GM19452 (cell line): Measurements from ENCODE around the gene ELMO2.

ENCODE experiments used
- ATAC-seq: cut with Tn5 transposase; IDR thresholded peaks from one replicate; pipeline ENCODE4 v1.9.1; 2021; ENCODE audit not compliant: unreplicated experiment

The ELMO2 gene

GRCh38 chr20:46334303-46334904 lies 72.0 kb downstream of the ELMO2 start:
- no peak for ATAC-seq

DNA sequence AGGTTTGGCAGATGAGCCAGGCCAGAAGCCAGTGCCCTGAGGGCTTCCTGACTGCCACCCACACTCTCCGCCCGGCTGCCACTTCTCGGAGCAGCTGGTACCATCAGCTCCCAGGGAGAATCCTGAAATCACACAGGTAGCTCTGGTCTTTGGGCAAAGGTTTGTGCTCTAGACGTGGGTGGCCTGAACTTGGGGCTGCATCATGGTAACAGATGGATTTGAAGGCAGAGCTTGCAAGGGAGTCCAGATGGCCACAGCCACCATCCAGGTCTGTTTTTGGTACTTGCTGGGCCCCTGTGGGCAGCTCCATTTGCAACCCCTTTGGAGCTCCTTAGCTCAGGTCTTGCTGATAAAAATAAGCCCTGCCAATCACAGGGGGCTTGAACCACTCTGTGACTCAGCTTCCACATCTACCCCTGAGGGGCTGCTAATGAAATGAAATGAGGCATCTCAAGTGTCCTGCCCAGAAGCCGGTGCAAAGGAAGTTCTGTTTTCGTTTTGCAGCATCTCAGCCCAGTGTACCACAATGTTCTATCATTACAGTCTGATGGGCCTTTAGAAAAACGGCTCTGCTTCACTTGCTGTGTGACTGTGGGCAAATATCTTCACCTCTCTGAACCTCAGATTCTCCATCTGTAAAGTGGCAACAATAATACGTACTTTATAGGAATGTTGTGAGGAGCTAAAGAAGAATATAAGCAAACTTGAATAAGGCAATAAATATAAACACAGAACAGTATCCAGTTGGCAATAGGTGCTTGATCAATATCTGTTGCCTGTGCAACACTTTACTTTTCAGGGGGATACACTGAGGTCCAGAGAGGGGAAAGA lies 73.0 kb downstream of the ELMO2 start:
- ATAC-seq = no peak

DNA sequence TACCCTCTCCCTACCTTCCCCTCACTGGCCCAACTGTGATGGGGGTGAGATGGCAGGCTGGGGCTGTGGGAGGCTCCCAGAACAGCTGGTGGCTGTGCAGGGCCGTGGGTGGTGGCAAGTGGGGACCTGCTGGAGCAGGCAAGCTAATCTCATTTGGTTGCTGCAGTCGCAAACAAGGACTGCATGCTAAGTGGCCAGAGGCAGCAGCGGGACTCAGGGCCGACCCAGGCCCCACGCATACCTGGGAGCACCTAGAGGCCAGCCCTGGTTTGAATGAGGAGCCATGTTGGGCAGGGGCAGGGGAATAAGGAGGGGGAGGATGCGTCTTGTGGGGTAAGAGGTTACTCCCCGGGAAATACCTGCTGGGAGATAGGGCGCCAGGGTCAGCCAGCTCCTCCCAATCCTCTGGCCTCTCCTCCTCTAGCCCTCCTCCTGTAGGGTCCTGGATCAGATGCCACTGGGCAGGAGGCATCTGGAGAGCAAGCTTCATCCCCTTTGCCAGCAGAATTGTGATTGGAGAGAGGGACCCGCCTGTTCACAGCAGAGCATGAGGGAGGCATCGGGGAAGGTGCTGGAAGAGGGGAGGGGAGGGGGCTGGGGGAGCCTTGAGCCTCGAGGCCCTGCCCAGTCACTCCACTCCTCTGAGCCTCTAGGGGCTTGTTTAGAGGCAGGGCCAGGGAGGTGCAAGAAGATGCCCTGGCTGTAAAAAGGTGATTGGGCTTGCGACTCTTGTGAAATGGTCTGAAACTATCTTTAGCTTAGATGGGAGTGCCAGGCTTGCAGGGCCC lies 73.8 kb downstream of the ELMO2 start:
- no peak for ATAC-seq

GRCh38 chr20:46331611-46332361 lies 74.6 kb downstream of the ELMO2 start:
- no peak for ATAC-seq

GRCh38 chr20:46330831-46331371 lies 75.5 kb downstream of the ELMO2 start:
- no peak for ATAC-seq

DNA sequence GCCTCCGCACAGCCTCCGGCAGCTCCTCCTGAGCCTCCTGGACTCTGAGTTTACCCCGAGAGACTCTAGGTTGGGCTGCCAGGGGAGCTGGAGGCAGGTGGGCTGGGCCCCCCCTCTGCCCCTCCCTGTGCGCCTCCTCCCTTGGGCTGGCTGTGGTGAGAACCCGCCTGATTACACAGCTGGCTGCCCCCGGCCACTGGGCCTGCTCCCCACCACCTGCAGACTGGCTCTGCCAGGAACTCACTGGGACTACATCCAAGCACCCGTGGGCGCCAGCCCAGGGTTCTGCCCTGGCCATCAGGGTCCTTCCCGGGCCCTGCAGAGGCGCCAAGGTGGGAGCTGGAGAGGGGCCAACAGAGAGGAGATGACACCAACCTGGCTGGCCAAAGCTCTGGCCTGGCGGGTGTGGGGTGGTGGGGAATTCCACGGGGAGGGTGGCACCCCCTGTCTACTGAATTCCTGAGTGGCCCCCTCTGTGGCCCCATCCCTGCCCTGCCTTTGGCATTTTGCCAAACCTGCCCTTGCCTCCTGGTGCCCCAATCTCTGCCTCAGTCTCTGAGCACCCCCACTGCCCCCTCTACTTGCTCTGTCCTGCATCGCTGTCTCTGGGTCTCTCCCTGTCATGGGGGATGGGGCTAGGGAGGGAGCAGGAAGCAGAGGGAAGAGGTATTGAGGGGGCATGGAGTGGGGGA lies 76.2 kb downstream of the ELMO2 start:
- no peak for ATAC-seq

DNA sequence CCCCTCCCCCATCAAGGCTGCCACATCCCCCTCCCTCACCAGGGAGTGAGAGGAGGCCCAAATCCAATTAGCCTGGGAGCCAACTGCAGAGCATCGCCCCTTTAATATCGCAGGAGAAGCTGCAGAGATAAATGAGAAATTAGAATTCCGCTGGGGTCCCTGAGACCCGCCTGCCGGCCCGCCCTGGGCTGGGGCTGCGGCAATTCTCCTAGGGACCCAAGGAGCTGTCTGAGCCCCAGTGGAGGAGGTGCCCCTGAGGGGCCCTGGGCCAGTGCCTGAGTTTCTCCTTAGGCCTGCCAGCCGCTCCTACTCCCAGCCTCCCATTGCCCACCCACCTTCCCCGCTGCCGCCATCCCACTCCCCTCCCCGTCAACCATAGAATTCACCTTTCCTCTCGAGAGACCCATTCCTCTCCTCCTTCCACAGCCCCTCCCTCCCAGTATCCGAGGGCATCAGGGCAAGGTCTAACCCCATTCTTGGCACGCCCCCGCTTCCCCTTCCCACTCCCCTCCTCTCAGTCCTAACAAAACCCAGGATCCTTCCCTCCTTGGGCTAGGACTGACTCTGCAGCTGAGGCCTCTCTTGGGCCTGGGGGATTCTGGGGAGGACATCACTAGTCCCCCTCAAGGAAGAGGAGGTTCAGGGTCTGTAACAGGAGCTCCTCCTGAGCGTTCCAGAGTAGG lies 78.1 kb downstream of the ELMO2 start:
- ATAC-seq = no peak

- ATAC-seq = no peak
These were observed 78.9 kb downstream of the ELMO2 start for GRCh38 chr20:46327557-46327956.

- no peak for ATAC-seq
These were observed 80.6 kb downstream of the ELMO2 start for GRCh38 chr20:46325789-46326188.

DNA sequence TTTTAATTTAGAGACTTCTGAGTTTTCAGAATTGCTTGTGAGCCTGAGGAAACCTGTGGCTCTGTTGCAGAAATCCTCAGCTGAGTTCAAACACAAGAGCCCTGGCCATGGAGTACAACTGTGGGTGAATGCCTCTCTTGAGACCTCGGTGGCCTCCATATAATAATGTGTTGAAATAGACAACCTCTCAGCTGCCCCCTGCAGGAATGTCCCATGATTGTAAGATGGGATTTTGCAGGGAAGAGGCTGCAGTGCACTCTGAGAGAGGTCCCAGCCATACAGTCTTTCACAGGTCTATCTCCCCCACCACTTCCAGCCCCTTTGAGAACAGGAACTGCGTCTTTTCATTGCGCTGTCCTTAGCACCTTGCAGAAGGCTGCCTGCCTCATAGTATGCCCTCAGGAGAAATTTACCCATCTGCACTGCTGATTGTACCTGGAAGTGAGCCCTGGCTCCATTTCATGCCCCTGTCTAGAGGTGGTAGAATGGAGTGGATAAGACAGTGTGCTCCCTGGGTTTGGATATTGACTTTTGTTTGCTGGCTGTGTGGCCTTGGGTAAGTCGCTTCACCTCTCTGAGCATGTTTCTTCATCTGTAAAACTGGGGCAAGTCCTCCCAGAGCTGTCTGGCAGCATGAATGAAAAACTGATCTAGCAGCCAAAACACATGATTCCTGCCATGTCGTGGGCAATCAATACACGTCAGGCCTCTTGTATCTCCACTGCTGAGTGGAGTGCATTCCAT lies 81.3 kb downstream of the ELMO2 start:
- ATAC-seq = no peak

GRCh38 chr20:46324379-46324778 lies 82.0 kb downstream of the ELMO2 start:
- no peak for ATAC-seq

GRCh38 chr20:46323557-46323956 lies 82.9 kb downstream of the ELMO2 start:
- ATAC-seq = no peak

GRCh38 chr20:46322641-46323040 lies 83.8 kb downstream of the ELMO2 start:
- ATAC-seq = no peak

DNA sequence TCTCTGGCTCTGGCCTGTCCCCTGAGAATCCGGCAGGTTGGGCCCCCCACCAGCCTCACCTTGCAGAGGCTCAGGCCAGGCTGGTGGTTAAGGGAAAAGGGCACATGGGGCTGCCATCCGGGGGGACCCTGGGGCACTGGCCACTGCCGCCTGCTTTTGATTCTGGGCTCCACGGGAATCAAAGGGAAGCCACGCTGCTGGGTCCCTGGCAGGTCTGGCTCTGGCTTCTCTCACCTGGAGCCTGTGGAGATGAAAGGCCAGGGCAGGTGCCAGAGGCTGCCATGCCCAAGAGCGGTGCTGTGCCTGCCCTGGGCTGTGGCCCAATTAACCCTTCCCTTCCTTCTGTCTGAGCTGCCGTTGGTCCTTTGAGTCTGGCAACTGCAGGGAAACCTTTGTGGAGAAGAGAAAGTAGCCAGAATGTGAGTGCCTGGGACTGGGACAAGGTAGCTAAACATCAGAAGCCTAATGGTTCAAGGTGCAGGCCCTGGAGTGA lies 88.7 kb downstream of the ELMO2 start:
- ATAC-seq = no peak

DNA sequence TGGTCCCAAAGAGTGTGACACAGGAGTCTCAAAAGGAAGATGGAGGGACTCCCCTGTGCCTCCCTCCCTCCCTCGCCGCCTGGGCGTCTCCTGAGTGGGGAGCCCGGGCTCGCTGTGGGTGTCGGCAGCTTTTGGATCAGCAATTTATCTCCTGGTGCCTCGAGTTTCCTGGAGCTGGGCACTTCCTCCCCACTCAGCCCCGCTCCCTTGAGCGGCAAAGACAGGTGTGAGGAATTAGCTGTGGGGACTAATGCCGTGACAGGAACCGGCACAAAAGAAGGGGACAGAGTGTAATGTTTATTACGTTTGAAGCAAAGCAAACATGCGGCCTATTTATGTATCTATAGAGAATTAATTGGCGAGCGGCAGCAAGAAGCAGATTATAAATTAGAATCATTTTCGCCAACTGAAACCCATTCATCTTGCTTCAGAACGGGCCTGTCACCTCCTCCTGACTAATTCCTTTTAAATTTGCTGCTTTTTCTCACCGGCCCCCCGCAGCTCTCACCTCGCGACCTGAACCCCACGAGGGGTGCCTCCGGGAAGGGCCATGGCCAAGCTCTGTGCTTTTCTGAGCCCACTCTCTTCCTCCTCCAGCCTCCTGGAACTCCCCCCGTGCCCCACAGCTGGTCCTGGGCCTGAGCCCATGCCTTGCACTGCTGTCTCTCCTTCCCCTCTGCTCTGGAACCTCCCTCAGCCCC lies 89.3 kb downstream of the ELMO2 start:
- no peak for ATAC-seq
